Bronchial epithelial cell (primary cell): ENCODE results near the gene ATG16L1. TPM values are rescaled to one million over a fixed set of nuclear protein-coding genes. Genes with fewer than 3 reads are reported as not detected.
A peak's percentile ranks its signal among the peaks of the same experiment; 100 is the strongest.

Experiments used
- DNase-seq: peaks from one replicate; pipeline ENCODE4 v3.0.0-alpha.2; 2010; ENCODE audit warnings: low read depth
- FAIRE-seq: peaks from 2 replicates; lab custom pipeline; 2011; peaks lifted over from hg19 to GRCh38; lab: Jason Lieb, UNC
- H3K27me3 ChIP-seq: 2 replicates; pipeline ENCODE4 v1.5.1; 2011; ENCODE audit warnings: low read length; ENCODE audit not compliant: control insufficient read depth, insufficient read depth
- H3K36me3 ChIP-seq: 2 replicates; pipeline ENCODE4 v1.5.1; 2011; ENCODE audit warnings: low read length; ENCODE audit not compliant: control insufficient read depth, insufficient read depth
- H3K4me3 ChIP-seq: 2 replicates; pipeline ENCODE4 v1.5.1; 2011; ENCODE audit warnings: mild to moderate bottlenecking, low read depth, low read length, control low read depth
- total RNA-seq: library from RNA; depleted of rRNA; stranded (reverse); fragments of >200 nt; gene quantifications from 2 replicates; pipeline ENCODE4 v1.2.1, GENCODE V29; 2014
- TF ChIP-seq, protein P1 (sequence below): IDR thresholded peaks from 2 replicates; pipeline ENCODE4 v1.5.1; 2011; ENCODE audit warnings: mild to moderate bottlenecking, moderate library complexity, low read length, control low read depth, inconsistent platforms; ENCODE audit not compliant: insufficient read depth, severe bottlenecking

ATG16L1 gene
- total RNA-seq, 1 donor from 2014 or later: 36.6 TPM

- H3K4me3 ChIP-seq: no peak overlapping the region
- DNase-seq: peak; percentile 44
- TF ChIP-seq, protein P1, sequence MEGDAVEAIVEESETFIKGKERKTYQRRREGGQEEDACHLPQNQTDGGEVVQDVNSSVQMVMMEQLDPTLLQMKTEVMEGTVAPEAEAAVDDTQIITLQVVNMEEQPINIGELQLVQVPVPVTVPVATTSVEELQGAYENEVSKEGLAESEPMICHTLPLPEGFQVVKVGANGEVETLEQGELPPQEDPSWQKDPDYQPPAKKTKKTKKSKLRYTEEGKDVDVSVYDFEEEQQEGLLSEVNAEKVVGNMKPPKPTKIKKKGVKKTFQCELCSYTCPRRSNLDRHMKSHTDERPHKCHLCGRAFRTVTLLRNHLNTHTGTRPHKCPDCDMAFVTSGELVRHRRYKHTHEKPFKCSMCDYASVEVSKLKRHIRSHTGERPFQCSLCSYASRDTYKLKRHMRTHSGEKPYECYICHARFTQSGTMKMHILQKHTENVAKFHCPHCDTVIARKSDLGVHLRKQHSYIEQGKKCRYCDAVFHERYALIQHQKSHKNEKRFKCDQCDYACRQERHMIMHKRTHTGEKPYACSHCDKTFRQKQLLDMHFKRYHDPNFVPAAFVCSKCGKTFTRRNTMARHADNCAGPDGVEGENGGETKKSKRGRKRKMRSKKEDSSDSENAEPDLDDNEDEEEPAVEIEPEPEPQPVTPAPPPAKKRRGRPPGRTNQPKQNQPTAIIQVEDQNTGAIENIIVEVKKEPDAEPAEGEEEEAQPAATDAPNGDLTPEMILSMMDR: no peak
- FAIRE-seq: no peak
- no peaks in the 10 kb centered on the region for H3K36me3 ChIP-seq
- H3K27me3 ChIP-seq: no peaks in the 10 kb centered on the region
Observed at GRCh38 chr2:233247116-233247515, 4.4 kb upstream of the ATG16L1 start.

DNA sequence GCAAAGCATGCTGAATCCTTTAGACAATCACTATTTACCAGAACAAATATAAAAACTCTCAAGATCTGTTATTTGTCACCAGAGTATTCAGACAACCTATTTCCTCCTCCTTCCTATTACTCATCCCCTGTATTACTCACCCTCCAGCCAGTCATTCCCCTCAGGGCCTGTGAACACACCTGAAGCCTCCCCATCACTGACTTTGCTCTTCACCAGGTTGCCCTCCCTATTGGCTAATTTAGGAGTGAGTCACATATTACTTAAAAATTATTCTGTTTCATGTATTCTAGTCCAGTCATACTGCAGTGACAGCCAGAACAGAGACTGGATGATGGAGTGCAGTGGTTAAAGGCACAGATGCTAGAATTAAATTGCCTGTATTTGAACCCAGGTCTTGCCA, 3.7 kb upstream of the ATG16L1 start:
- peak; percentile 100 for DNase-seq
- Histone ChIP-seq H3K4me3 (no peak overlapping the region), H3K36me3 (no peaks in the 10 kb centered on the region), H3K27me3 (no peaks in the 10 kb centered on the region)
- TF ChIP-seq, protein P1: no peak
- FAIRE-seq: no peak

DNA sequence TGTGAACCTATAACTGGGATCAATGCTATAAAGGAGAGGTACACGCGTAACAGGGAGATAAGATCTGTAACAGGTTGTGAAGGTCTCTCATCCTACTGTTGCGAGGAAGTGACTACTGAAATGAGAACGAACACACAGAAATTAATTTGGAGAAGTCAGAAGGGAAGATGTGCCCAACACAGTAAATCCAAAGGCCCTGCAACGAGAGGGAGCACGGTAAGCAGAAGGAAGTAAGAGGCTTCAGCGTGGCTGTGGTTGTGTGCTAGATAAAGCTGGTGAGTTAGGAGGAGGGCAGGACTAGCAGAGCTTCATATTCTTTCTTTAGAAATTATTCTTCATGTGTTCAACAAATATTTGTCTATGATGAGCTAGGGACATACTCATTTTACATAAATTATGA, 2.5 kb upstream of the ATG16L1 start:
- Histone ChIP-seq H3K36me3 (no peaks in the 10 kb centered on the region), H3K27me3 (no peaks in the 10 kb centered on the region), H3K4me3 (no peak overlapping the region)
- FAIRE-seq (no peak), DNase-seq (no peak)
- TF ChIP-seq, protein P1: no peak

DNA sequence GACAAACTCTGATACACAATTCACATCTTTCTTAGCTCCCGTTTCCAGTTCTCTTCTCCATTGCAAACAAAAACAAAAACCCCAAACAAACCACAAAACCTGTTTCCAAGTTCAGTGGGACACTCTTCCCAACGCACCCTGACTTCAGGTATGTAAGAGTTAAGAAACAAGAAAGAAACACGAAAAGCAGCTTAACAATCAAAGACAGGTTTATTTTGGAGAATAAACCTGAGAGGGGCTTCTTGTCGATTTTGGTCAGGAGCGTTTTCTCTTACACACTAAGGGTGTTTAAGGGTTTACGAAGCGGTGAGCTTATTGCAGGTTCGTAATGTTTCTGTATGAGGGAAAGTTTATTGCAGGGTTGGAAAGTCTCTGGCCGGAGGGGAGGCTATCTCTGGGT, 905 bp upstream of the ATG16L1 start:
- no peaks in the 10 kb centered on the region for H3K27me3 ChIP-seq
- FAIRE-seq (no peak), DNase-seq (no peak)
- no peaks in the 10 kb centered on the region for H3K36me3 ChIP-seq
- TF ChIP-seq, protein P1: no peak
- no peak overlapping the region for H3K4me3 ChIP-seq

GRCh38 chr2:233250985-233251305, 528 bp upstream of the ATG16L1 start:
- FAIRE-seq (no peak), DNase-seq (no peak)
- Histone ChIP-seq H3K27me3 (no peaks in the 10 kb centered on the region), H3K4me3 (no peak overlapping the region), H3K36me3 (no peaks in the 10 kb centered on the region)
- TF ChIP-seq, protein P1: no peak

DNA sequence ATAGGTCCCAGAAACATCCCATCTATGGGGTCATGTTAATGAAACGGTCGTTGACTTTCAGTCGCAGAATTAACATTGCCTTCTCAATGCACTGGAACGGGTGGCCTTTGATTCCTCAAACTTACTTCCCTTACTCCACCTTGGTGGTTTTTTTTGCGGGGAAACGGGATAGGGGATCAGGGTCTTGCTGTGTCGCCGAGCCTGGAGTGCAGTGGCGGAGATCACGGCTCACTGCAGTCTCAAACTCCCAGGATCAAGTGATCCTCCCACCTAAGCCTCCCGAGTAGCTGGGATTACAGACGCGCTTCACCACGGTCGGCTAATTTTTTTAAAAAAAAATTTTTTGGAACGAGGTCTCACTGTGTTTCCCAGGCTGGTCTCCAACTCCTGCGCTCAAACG, 754 bp downstream of the ATG16L1 start:
- TF ChIP-seq, protein P1: no peak
- no peak for FAIRE-seq
- peak overlapping the region; percentile 90 for H3K4me3 ChIP-seq
- peaks cover 1% of the 10 kb centered on the region for H3K36me3 ChIP-seq
- DNase-seq: peak; percentile 12
- no peaks in the 10 kb centered on the region for H3K27me3 ChIP-seq
